DMS114 treated with DMSO at 0.1 percent for 48 hours (cell line): ENCODE data around the gene DICER1.
"Not testable (repeated sequence)": the region's sequence is repeated elsewhere in the genome, so short reads cannot be mapped to it uniquely, and the experiment has no call there.

Experiments used
- DNase-seq: peaks from one replicate; lab custom pipeline; 2025; ENCODE audit not compliant: unreplicated experiment; lab: John Stamatoyannopoulos, UW

DICER1 gene

DNA sequence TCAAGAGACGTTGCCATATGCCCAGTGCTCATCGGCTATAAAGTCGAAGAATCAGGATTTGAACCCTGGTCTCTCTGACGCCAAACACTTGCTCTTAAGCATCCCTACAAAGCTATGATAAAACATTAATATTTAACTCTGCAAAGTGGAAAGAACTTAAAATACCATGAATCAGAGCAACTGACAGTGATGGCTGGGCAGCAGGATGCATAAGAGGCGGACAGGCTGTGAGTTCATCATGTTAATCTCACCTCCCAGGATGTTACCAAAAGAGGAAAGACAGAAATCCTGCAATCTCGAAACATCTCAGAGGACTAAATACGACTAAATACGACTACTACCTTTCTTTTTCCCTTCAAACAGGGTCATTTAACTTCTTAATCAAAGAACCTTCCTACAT is 5.8 kb downstream of the DICER1 start:
- DNase-seq, result no peak

DNA sequence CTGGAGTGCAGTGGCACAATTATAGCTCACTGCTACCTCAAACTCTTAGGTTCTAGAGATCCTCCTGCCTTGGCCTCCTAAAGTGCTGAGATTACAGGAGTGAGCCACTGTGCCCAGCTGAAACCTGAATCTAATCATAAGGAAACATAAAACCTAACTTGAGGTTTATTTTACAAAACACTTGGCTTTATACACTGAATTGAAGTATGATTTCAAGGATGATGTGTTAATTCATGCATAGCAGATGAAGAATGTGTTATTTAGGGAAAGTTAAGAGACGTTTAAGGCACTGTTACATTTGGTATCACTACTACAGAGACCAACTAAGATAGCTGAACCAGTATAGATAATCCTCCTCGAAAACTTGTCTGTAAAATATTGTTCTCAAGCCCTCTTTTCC is 6.4 kb downstream of the DICER1 start:
- DNase-seq, result no peak

DNA sequence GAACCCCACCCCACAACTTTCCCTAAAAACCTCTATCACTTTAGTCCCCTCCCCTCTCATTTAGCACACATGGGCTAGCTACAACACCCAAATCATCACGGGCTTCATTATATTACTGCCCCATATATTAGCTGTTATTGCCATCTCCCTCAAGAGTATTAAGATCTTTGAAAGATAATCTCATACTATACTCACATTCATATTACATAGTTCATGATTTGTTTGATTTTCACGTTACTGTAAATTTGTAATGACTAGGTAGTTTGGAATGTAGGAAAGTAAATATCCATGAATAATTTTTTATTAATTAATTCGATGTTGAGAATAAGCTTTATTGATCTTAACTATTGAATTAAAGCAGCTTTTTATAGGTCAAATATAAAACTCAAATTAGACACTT is 7.9 kb downstream of the DICER1 start:
- no peak for DNase-seq

DNA sequence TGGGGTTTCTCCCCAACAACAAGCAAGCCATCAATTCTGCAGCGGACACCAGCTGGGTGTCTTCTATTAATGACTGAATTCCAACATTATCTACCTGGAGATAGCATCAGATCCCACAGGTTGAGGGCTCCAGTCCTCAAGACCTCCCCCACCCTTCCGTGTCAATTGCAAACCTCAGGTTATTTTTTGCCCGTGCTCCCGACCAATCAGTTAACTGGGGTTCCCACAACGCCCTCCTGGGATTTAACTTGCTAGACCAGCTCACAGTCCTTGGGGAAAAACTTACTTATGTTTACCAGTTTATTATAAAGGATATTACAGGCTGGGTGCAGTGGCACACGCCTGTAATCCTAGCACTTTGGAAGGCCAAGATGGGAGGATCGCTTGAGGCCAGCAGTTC is 9.7 kb downstream of the DICER1 start:
- no peak for DNase-seq

GRCh38 chr14:95146079-95146771 is 11.1 kb downstream of the DICER1 start:
- no peak for DNase-seq

DNA sequence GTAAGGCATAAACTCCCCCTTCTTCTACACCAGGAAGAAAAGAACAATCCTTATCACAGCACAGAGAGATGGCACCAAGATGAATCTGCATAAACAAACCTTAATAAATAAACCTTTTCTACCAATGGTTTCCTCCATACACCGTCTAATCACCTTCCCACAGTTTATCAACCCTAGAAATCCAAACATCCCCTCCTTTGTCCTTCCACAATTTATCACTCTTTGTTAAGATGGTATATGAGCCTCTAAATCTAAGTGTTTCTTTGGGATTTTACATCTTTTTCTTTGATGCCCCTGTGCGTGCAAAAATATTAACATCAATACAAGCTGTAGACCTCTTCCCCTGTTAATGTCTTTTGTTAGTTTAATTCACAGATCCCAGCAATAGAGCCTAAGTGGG is 12.5 kb downstream of the DICER1 start:
- no peak for DNase-seq

GRCh38 chr14:95143808-95144620 is 13.3 kb downstream of the DICER1 start:
- DNase-seq, result no peak

DNA sequence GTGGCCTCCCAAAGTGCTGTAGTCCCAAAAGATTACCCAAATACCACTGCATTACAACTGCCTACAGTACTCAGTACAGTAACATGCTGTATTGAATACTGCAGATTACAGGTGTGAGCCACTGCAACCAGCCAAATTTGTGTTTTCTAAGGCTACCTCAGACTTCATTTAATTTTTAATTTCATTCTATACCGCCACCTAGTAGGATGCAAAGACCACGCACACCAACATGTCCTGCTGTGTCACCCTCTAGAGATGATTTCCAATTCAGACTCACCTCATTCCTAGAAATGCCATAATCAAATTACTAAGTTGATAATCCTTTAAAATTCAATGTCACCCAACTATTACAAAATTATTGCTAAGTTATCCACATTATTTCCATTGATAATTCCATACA is 15.1 kb downstream of the DICER1 start:
- DNase-seq, result no peak

DNA sequence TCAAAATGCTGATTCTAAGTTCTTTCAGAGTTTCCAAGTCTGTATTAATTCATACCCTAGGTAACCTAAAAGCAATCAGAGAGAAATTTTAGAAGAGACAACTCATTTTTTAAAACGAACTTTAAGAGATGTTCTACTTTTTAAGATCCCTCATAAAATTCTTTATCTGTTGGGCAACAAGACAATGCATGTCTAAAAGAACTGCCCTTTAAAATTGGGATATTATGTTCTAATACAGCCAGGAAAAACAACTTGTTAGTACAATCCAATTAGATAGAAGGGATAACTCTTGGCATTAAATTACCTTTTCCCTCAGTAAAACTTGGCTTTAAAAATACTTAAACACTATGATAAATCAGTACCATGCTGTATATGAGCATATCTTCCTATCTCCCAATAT is 15.6 kb downstream of the DICER1 start:
- no peak for DNase-seq

DNA sequence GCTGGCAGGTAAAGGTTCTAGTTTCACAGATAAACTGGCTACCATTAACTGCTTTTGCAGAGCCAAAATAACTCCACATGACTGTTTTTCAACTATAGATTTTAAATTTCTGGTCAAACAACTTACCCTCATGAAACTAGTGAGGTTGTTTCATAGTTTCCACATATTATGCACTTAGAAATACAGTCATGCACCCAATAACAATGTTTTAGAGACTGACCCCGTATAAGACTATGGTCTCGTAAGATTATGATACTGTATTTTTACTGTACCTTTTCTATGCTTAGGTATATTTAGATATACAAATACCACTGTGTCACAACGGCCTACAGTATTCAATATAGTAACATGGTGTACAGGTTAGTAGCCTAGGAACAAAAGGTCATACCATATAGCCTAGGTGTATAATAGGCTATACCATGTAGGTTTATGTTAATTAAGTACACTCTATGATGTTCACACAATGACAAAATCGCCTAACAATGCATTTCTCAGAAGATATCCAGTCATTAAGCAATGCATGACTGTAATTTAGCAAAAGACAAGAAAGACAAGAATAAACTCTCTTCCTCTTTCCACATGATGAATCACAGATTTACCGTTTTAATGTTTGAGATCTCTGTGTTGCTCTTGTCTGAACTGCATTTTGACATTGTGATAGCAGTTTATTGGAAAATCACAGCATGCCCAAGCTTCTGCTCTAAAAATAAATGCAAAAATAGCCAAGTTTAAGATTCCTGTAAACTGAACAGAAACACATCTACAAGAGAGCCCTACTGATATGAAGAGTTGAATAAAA is 17.1 kb downstream of the DICER1 start:
- no peak for DNase-seq

- DNase-seq, result no peak
Observed at GRCh38 chr14:95138876-95139275, 18.5 kb downstream of the DICER1 start.

DNA sequence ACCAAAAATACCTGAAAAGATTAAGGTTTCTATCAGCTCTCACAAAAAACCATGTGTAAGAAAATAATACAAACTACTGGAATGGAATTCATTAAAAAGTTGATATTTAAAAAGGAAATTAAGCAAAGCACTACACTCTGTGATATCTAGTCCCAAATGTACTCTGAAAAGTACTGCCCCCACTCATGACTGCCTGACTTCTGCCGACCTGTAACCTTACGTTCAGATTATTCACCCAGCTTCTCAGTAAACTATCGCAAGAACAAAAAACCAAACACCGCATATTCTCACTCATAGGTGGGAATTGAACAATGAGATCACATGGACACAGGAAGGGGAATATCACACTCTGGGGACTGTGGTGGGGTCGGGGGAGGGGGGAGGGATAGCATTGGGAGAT is 18.9 kb downstream of the DICER1 start:
- not testable (repeated sequence) for DNase-seq

DNA sequence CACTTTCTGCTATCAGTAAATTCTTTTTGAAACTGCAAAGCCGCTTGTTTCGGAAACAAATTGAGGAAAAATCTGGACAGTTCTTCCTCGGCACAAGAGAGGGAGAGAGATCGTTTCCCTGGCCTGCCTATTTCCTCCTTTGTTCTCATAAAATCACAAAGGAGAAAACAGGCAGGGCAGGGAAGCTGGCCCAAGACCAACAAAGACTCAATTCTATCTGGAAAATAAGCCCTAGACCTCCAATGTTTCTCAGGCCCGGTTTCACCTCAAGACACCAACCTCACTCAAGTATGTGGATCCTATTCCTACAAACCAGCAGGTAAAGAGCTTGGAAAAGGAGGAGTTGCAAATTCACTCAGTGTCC is 19.5 kb downstream of the DICER1 start:
- no peak for DNase-seq

DNA sequence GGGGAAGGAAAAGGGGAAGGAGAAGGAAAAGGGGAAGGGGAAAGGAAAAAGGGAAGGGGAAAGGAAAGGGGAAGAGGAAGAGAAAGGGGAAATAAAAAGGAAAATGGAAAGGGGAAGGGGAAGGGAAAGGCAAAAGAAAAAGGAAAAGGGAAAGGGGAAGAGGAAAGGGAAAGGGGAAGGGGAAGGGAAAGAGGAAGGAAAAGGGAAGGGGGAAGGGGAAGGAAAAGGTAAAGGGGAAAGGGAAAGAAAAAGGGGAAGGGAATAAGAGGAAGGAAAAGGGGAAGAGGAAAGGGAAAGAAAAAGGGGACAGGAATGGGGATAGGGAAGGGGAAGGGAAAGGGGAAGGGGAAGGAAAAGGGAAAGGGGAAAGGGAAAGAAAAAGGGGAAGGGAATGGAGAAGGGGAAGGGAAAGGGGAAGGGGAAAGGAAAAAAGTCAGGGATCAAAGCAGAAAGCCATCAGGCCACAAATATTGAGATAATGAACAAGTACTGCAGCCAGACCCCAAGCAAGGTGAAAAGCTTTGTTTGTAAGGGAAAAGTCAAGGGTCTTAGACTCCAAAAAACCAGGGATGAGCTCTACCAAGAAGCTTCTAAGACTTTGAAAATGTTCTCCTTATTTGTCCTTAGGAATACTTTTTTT is 20.0 kb downstream of the DICER1 start:
- DNase-seq, result no peak

- DNase-seq, result no peak
Observed at GRCh38 chr14:95136631-95137030, 20.7 kb downstream of the DICER1 start.

GRCh38 chr14:95134304-95134933 is 22.9 kb downstream of the DICER1 start:
- DNase-seq, result no peak

DNA sequence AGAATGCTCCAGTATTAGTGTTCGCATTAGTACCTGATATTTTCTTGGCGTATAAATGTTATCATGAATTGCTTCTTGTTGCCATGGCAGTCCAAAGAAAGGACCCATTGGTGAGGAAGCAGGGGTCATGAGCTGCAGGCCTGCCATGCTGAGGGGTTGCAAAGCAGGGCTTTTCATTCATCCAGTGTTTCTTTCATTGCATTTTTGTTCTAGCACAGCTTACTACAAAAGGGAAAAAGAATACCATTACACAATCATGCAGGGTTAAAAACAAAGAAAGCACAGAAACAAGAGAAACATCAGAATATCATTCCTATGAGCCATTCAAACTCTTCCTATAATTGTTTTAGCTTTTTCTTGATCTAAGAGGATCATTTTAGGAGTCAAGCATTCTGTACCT is 24.0 kb downstream of the DICER1 start:
- DNase-seq, result no peak

DNA sequence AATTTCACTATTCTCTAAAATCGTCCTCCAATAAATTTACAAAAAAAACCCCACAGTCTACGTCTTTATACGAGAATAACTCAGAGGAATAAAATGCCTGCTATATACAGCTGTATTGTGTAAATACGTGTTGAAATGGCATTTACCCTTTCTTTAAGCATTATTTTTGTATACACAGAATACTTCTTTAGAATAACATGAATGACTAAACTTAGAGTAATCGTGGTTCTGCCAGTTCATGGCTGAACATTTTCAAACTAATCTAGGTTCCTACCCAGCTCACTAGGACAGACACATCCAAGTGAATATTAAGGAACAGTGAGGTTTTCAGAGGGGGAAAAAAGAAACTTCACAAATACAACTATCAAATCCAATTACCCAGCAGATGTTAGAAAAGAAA is 24.6 kb downstream of the DICER1 start:
- no peak for DNase-seq

DNA sequence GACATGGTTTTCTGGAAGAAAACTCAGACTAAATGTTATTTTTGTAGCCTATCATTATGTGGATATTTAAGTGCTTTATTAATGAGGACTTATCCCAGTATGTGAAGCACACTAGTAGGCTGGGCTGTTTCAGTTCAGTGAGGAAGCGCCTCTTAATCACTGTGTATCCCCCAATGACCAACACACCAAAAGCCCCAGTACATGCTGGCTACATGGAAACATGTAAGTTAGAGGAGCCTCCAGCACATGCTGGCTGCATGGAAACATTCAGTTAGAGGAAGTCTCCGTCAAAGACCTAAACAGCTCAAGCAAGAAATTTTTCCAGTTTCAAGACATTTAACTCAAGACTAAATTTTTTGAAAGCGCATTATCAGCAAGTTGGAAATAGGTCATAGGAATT is 26.8 kb downstream of the DICER1 start:
- DNase-seq, result no peak

GRCh38 chr14:95128140-95128539 is 29.2 kb downstream of the DICER1 start:
- no peak for DNase-seq

DNA sequence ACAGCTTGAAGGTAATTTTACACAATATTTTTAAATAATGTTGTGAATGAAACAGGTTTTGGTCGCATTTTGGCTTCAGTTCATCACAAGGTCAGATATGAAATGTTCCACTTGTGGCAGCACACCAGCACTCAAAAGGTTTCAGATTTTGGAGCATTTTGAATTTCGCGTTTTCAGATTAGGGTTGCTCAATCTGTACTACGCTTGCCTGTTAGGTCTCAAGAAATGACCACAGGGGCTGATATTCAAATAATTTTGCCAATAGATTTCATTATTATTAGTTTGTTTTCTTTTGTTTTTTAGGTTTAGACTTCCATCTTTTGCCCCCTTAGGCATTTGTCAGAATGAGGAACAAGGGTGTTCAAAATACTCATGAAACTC is 29.8 kb downstream of the DICER1 start:
- no peak for DNase-seq
